KBM-7 (cell line): ENCODE results near the gene MAP2K6.

Experiments
- DNase-seq: peaks from one replicate; pipeline ENCODE4 v3.0.0-alpha.2; 2015
- in situ Hi-C: fragments of 300-500 bp; cut with MboI; formaldehyde crosslinking; loops from 2 replicates; pipeline ENCODE4 v1.14.3; 2020; ENCODE audit warnings: low sequenced_read_pairs, low pct_unique_long_range_greater_than_20kb, mixed read lengths

MAP2K6 gene

DNA sequence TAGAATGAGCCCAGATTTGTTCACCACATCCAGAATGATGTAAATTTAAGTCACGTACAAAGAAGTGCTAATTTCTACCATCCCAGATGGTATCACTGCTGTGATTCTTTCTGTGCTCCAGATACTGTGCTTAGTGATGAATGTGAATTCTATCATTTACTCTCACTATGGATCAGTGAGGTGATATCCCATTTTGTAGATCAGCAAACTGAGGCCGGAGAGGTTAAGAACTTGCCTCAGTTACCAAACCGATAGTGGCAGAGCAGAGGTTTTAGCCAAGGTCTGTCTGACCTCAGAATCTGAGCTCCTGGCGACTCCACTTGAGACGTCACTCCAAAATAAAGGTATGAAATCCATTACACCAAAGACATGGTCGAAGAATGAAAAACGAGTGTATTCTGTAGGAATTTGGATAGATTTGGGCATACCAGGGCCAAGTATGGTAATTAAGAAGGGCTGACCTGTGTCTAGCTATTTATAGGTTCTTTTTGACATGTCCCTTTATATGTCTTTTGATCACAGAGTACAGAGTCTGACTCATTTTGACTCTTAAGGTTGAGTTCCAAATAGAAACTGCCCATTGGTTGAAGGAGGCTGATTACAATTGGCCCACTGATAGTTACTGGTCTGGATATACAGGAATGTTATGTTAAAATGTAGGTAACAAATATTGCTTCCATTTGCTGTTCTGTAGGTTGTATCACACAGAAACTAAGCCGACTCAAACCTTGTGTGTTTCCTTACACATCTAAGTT lies 10.0 kb downstream of the MAP2K6 start:
- DNase-seq, result no peak
- in situ Hi-C loops, result no loop called here

DNA sequence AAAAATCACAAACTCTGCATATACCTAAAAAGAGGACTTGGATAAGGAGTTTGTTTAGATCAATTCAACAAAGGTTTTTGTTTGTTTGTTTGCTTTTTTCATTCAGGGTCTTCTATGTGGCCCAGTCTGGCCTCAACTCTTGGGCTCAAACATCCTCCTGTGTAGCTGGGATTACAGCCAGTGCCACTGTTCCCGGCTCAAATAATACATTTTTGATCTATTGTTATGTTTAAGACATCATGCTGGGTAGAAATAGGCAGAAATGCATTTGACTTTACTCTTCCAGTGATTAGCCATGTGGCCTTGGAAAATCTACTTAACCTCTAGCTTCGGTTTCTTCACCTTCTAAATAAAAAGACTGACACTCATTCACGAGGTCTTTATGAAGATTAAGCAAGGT lies 11.5 kb downstream of the MAP2K6 start:
- DNase-seq, result no peak
- in situ Hi-C loops, result no loop called here

DNA sequence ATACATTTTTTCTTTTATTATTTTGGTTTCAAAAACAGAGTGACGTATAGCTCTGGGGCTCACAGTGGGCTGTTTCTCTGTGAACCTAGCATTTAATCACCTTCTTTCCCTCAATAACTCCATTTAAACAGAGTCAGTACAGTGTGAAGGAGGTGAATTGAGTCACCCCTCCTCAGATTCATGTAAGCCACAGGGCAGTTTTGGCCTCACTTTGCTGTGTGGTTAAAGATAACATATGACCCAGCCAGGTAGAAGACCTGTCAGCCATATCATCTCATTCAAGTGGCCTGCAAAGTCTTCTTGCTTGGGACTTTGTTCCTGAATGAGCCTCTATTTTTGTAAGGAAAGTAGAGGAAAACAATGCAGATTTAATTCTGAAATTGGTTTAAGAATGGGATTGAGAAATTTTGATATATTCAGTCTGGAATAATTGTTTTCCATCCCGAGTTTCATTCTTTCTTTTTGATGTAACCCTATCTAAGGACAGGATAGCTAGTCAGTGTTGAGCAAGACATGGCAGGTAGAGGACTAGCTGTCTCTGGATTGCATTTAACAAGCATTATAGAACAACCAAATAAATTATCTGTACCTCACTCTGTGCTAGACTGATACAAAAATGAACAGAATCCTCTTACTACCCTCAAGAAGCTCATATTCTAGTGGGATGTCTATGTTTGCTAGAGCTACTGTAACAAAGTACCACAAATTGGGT lies 13.1 kb downstream of the MAP2K6 start:
- DNase-seq, result no peak
- in situ Hi-C loops, result no loop called here

DNA sequence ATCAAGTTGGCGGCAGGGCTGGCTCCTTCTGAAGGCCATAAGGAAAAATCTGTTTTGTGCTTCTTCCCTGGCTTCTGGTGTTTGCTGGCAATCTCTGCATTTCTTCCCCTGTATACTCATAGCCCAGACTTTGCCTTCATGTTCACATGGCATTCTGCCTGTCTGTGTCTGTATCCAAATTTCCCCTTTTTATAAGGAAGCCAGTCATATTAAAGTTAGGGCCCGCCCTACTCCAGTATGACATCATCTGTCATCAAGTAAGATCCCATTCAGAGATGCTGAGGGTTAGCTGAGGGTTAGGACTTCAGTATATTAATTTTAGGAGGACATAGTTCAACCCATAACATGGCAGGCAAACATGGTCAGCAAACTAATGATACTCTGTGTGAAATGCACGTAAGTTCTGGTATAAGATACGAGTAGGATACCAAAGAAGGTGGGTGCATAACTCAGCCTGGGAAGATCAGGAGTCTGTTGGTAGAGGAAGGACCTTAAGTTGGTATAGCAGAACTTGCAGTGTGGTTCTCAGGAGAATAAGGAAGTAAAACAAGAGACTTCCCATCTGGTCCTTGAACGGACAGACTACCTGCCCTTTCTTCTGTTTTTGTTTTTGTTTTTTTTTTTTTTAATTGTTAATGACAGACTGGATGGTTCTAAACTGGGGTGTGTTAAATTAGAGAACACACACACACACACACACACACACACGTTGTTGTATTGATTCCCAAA lies 13.9 kb downstream of the MAP2K6 start:
- DNase-seq, result peak; percentile 66
- in situ Hi-C loops, result no loop called here

DNA sequence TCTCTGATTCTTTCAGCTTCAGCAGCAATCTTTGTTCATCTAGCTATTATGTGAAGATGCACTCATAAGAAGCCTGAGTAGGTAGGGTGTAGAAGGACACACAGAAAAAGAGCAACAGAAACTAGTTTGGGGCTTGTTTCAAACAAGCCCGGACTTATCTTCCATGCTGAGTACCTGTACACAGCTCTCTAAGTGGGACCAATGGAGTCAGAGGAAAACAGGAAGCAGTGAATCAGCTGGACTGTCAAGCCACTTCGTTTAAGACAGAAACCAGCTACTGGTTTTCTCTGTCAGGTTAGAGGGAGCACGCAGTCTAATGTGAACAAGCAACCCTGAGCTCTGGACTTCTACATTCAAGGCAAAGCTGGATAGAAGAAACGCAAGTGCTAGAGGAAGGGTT lies 16.0 kb downstream of the MAP2K6 start:
- DNase-seq, result peak; percentile 88
- in situ Hi-C loops, result no loop called here

DNA sequence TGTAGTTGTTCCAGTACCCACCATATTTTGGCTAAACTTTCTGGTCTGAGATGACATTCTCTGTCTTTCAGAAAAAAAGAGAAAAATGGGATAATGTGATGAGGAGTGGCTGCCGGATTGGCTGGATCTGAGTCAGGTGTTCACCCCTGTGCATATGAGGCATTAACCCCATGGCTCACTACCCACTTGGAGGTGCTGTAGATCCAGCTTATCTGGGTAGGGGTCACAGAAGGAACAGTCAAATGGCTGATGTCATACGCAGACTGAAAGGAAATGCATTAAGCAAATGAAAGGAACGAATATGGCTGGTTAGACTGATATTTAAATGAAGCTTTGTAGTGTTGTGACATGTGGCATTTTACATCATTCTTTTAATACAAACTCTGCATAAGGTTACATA lies 17.3 kb downstream of the MAP2K6 start:
- in situ Hi-C loops, result no loop called here
- DNase-seq, result no peak

DNA sequence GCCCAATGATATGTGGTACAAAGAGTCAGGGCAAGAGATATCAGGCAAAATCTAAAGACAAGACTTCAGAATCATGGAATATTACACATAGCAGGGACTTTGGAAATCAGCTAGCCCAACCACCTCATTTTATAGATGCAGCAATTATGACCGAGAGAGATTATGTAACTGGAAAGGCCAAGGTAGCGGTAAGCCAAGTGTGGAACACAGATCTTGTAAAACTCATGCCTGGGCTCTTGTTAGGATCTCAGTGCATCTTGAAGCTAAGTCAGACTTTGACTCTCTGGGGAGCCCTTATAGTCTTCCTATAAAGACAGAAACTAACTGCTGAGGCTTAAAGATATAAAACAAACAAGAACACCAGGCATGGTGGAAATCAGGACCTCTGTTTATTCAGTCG lies 18.6 kb downstream of the MAP2K6 start:
- no peak for DNase-seq
- in situ Hi-C loops, result no loop called here

DNA sequence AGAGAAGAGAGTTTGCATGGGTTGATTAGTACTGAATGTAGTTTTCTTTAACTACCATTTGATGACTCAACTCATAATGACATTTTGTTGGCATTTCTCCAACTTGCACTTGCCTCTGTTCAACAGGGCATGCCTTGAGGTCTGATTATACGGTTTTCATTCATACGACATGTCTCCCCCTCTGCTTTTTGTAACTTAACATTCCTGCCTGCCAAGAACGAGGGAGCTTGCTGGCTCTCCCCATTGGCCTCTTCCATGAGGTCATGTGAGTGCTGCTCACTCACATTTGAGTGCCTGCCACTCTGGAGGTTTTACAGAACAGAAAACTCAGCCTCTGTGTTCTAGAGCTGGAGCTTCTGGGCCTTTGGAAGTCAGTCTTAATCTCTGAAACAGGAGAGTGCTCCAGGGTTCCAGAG lies 19.7 kb downstream of the MAP2K6 start:
- DNase-seq, result peak; percentile 21
- in situ Hi-C loops, result no loop called here

DNA sequence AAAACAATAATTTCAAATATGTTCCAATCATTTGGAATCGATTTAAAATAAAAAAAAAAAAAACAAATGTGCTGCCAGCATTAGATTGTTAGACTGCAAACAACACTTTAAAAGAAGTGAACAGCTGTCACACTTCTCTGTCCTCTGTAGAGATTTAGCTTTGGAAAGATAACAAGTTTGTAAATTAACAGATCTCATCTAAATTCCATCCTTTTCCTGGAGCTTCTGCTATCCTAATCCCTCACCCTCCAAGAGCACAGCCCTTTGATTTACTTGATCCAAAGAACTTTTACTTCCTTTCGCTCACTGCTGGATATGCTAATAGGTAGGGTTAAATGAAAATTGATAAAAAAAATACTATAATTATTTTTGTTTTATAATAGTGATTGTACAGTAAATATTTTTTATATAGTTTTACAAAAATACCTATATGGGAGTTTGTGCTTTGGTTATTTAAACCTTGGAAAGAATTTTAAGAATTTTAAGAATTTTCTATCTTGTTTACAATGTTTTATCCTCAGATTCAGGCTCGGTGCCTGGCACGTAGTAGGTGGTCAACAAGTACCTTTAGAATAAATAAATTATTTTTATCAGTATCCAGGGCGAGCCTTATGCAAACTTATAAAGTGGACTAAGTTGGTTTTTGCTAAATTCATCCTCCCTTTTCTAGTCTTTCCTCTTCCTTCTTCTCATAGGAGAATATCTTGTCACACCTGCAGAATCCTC lies 21.6 kb downstream of the MAP2K6 start:
- DNase-seq, result no peak
- in situ Hi-C loops, result no loop called here

DNA sequence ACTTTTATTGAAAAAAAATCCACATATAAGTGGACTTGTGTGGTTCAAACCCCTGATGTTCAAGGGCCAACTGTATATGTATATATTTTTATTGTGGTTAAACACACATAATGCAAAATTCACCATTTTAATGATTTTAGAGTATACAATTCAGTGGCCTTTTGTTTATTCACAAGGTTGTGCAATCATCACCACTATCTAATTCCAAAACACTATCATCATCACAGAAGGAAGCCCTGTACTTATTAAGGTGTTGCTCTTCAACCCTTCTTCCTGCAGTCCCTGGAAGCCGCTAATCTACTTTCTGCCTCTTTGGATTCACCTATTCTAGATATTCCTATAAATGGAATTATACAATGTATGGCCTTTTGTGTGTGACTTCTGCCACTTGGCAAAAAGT lies 23.0 kb downstream of the MAP2K6 start:
- in situ Hi-C loops, result no loop called here
- no peak for DNase-seq

DNA sequence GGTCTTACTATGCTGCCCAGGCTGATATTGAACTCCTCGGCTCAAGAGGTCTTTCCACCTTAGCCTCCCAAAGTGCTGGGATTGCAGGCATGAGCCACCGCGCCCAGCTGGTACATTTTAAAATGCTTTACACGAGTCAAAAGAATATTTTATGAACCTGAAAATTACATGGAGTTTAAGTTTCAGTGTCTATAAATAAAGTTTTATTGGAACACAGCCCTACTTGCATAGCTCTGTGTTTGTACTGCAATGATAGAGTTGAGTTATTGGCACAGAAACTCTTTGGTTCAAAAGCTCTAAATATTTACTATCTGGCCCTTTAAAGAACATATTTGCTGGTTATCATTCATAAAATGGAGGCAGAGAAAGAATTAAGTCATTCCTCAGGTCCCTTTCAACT lies 24.3 kb downstream of the MAP2K6 start:
- DNase-seq, result no peak
- in situ Hi-C loops, result no loop called here

DNA sequence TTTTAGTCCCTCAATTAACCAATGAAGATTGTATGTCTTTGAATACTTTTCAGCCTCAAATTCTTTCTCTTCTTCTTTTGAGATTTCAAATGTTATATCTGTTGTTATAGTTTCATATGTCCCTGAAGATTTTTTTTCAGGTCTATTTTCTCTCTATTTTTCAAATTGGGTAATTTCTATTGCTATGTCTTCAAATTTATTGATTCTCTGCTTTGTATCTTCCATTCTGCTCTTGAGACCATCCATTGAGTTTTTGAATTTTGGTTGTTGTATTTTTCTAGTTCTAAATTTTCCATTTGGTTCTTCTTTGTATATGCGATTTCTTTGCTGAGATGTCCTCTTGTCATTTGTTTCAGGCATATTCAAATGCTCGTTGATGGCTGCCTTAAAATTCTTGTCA lies 26.7 kb downstream of the MAP2K6 start:
- in situ Hi-C loops, result no loop called here
- DNase-seq, result no peak

DNA sequence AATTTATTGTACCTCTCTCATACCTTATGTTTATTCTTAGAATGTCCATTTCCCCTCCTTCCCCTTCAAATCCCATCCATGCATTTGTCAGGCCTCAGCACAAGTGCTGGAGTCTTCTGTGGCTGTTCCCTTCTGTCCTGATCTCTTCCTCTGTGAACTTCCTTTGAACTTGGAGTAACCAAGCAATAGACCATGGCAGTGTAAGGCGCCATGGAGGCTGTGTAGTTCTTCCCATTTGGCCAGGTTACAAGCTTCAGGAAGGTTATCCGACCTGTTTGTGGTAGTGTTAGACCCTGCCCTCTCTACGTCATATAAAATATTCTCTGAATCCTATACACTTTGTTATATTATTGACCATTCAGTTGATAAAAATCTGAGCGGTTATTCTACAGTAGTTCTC lies 28.6 kb downstream of the MAP2K6 start:
- in situ Hi-C loops, result no loop called here
- no peak for DNase-seq

DNA sequence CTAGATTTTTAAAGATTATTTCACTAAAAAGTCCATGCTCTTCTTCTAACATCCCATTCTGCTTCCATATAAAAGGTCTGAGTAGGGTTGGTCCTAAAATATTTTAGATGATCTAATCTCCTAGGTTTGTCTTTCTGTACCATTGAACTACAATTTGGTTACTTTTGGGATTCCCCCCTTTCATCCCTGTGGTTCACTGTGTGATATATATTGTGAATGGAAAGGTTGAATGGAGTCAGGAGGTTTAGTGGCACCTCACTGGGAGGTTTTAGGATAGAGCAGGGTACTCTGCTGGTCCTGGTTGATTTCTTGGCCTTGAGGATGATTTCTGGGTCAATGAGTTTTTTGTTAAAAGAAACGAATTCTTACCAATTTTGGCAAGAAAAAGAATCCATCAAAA lies 29.5 kb downstream of the MAP2K6 start:
- in situ Hi-C loops, result no loop called here
- DNase-seq, result no peak

DNA sequence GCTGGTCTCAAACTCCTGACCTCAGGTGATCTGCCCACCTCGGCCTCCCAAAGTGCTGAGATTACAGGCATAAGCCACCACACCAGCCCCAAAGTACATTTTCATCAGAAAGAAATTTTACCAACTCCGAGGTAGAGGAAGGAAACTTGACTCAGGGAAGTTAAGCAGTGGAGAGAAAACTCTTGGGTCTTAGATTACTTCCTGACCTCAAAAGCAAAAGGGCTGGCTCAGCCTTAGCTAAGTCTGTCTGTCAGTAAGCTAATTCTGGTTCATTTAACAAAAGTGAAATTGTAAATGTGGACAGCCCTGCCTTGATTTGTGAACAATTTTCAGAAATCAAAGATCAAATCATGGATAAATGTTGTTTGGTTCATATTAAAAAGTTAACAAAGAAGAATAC lies 30.6 kb downstream of the MAP2K6 start:
- no peak for DNase-seq
- in situ Hi-C loops, result no loop called here

DNA sequence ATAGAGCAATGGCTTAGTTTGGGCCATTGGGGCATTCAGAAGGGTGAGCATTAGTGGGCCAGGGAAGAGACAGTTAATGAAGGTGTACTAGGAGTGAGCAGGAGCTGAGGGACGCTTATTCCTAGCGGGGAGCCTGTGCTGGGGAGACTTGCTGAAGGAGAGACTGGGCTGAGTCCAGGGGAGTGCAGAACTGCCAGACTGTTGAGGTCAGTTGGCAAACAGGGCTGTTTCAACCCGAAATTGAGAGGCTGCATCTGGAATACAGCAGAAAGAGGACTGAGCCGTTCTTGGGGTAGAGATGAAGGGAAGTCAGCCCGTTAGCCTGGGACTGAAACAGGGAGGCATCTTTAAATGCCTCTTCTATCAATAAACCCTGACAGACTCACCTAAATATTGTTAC lies 33.2 kb downstream of the MAP2K6 start:
- no peak for DNase-seq
- in situ Hi-C loops, result no loop called here

DNA sequence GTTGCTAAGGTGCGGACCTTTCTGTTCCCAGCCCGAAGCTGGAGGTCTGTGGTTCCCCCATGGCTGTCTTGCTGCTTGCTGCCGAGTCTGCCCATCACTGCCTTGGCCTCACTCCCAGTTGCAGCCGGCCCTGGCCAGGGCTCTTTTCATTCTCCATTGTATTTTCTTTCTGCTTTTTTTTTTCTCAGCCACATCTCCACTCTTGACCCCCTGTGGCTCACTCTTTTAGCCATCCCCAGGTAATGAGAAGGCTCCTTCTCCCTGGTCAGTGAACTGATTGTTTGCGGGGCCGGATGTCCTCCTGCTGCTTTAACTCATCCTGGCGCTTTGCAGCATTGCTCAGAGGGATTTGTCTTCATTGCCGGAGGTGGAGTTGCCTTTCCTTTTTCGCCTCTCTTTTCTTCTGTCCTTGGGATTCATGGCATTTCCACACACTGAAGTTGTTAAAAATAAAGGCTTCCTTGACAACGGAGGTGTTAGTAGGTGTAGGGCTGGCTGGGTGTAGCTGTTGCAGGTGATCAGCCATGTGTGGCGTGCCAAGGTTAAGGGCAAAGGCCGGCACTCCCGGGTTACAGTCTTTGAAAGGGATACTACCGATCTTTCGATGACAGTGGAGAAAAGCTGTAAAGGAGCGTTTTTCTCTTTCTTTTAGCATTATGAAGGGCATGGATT lies 34.1 kb downstream of the MAP2K6 start:
- DNase-seq, result no peak
- in situ Hi-C loops, result no loop called here

DNA sequence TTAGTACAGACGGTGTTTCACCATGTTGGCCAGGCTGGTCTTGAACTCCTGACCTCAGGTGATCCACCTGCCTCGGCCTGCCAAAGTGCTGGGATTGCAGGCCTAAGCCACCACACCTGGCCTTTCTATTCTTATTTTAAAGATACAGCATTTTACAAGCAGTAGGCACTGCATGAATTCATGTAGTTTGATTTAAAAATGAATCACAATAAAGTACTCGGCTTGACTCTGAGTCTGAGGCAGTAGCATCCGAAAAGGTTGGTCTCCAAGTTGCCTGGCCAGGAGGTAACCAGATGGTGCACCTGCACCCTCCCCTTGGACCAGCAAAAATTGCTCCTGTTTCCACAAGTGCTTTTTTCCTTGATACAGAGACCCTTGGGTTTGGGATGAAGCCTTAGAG lies 35.6 kb downstream of the MAP2K6 start:
- no peak for DNase-seq
- in situ Hi-C loops, result no loop called here

DNA sequence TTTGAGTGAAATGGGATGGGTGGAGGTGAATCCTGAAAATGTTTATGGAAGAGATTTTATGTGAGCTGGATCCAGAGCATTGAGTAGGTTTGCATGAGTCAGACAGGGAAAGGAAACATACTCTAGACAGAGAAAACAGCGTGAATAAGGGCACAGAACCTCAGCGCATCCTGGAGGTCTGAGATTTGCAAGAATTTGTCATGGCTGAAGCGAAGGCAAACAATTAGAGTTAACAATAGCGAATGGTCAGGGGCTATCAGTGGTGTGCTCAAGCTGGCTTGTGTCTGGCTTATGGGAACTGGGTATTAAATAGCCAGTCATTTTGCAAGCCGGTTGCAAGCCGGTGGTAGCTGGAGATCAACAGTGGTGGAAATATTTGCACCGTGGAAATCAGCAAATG lies 36.4 kb downstream of the MAP2K6 start:
- in situ Hi-C loops, result no loop called here

More for the DNA sequence above, 36.4 kb downstream of the MAP2K6 start:
- no peak for DNase-seq
